ENCODE measurements around the gene SF1. TPM values are rescaled to one million over a fixed set of nuclear protein-coding genes. Genes with fewer than 3 reads are reported as not detected.

The SF1 gene
- polyA plus RNA-seq, 1 donor: 360 TPM

- WGBS (ENCODE audit: insufficient coverage, low lambda C conversion rate): no CpG with 5 or more reads among the region's 26 CpGs
- no peaks in the 10 kb centered on the region for H3K36me3 ChIP-seq (ENCODE audit: control insufficient read depth, insufficient read depth, low read length)
- H3K4me3 ChIP-seq (ENCODE audit: low read length): no peak overlapping the region
- H3K4me1 ChIP-seq (ENCODE audit: control insufficient read depth, insufficient read depth, low read length): no peaks in the 10 kb centered on the region
- no peak overlapping the region for H3K27ac ChIP-seq (ENCODE audit: low read length)
- H3K27me3 ChIP-seq (ENCODE audit: control insufficient read depth, insufficient read depth, low read length): no peaks in the 10 kb centered on the region
- no peak for DNase-seq
- H3K9me3 ChIP-seq (ENCODE audit: control insufficient read depth, low read depth, low read length): no peaks in the 10 kb centered on the region
Observed at GRCh38 chr11:64754124-64754918, 24.0 kb downstream of the SF1 start.

GRCh38 chr11:64753380-64754123, 24.8 kb downstream of the SF1 start:
- no CpG with 5 or more reads among the region's 43 CpGs for WGBS (ENCODE audit: insufficient coverage, low lambda C conversion rate)
- no peaks in the 10 kb centered on the region for H3K36me3 ChIP-seq (ENCODE audit: control insufficient read depth, insufficient read depth, low read length)
- no peaks in the 10 kb centered on the region for H3K9me3 ChIP-seq (ENCODE audit: control insufficient read depth, low read depth, low read length)
- no peak for DNase-seq
- H3K4me3 ChIP-seq (ENCODE audit: low read length): no peak overlapping the region
- no peaks in the 10 kb centered on the region for H3K27me3 ChIP-seq (ENCODE audit: control insufficient read depth, insufficient read depth, low read length)
- no peaks in the 10 kb centered on the region for H3K4me1 ChIP-seq (ENCODE audit: control insufficient read depth, insufficient read depth, low read length)
- no peak overlapping the region for H3K27ac ChIP-seq (ENCODE audit: low read length)

GRCh38 chr11:64753019-64753379, 25.3 kb downstream of the SF1 start:
- H3K4me3 ChIP-seq (ENCODE audit: low read length): no peak overlapping the region
- no peak overlapping the region for H3K27ac ChIP-seq (ENCODE audit: low read length)
- H3K27me3 ChIP-seq (ENCODE audit: control insufficient read depth, insufficient read depth, low read length): no peaks in the 10 kb centered on the region
- no peaks in the 10 kb centered on the region for H3K4me1 ChIP-seq (ENCODE audit: control insufficient read depth, insufficient read depth, low read length)
- no peaks in the 10 kb centered on the region for H3K9me3 ChIP-seq (ENCODE audit: control insufficient read depth, low read depth, low read length)
- DNase-seq: no peak
- H3K36me3 ChIP-seq (ENCODE audit: control insufficient read depth, insufficient read depth, low read length): no peaks in the 10 kb centered on the region
- WGBS (ENCODE audit: insufficient coverage, low lambda C conversion rate): no CpG with 5 or more reads among the region's 7 CpGs

GRCh38 chr11:64752175-64752970, 26.0 kb downstream of the SF1 start:
- 100% methylated on average over 1 of the region's 14 CpGs for WGBS (ENCODE audit: insufficient coverage, low lambda C conversion rate)
- Histone ChIP-seq H3K4me3 (ENCODE audit: low read length) (no peak overlapping the region), H3K9me3 (ENCODE audit: control insufficient read depth, low read depth, low read length) (no peaks in the 10 kb centered on the region)

GRCh38 chr11:64751580-64751979, 26.8 kb downstream of the SF1 start:
- no peak overlapping the region for H3K4me3 ChIP-seq (ENCODE audit: low read length)
- DNase-seq: no peak
- WGBS (ENCODE audit: insufficient coverage, low lambda C conversion rate): no CpG with 5 or more reads among the region's 9 CpGs

More at GRCh38 chr11:64752175-64752970, 26.0 kb downstream of the SF1 start:
- DNase-seq: no peak
- H3K27ac ChIP-seq (ENCODE audit: low read length): no peak overlapping the region
- no peaks in the 10 kb centered on the region for H3K4me1 ChIP-seq (ENCODE audit: control insufficient read depth, insufficient read depth, low read length)
- peaks cover 3% of the 10 kb centered on the region for H3K27me3 ChIP-seq (ENCODE audit: control insufficient read depth, insufficient read depth, low read length)
- H3K36me3 ChIP-seq (ENCODE audit: control insufficient read depth, insufficient read depth, low read length): no peaks in the 10 kb centered on the region

GRCh38 chr11:64751136-64751535, 27.2 kb downstream of the SF1 start:
- no peaks in the 10 kb centered on the region for H3K9me3 ChIP-seq (ENCODE audit: control insufficient read depth, low read depth, low read length)
- no CpG with 5 or more reads among the region's 9 CpGs for WGBS (ENCODE audit: insufficient coverage, low lambda C conversion rate)
- DNase-seq: no peak
- no peaks in the 10 kb centered on the region for H3K4me1 ChIP-seq (ENCODE audit: control insufficient read depth, insufficient read depth, low read length)
- H3K36me3 ChIP-seq (ENCODE audit: control insufficient read depth, insufficient read depth, low read length): no peaks in the 10 kb centered on the region
- H3K4me3 ChIP-seq (ENCODE audit: low read length): no peak overlapping the region
- H3K27ac ChIP-seq (ENCODE audit: low read length): no peak overlapping the region
- peaks cover 15% of the 10 kb centered on the region for H3K27me3 ChIP-seq (ENCODE audit: control insufficient read depth, insufficient read depth, low read length)

More at GRCh38 chr11:64751580-64751979, 26.8 kb downstream of the SF1 start:
- Histone ChIP-seq H3K4me1 (ENCODE audit: control insufficient read depth, insufficient read depth, low read length) (no peaks in the 10 kb centered on the region), H3K27me3 (ENCODE audit: control insufficient read depth, insufficient read depth, low read length) (peaks cover 10% of the 10 kb centered on the region), H3K9me3 (ENCODE audit: control insufficient read depth, low read depth, low read length) (no peaks in the 10 kb centered on the region), H3K27ac (ENCODE audit: low read length) (no peak overlapping the region), H3K36me3 (ENCODE audit: control insufficient read depth, insufficient read depth, low read length) (no peaks in the 10 kb centered on the region)

GRCh38 chr11:64750361-64751054, 27.8 kb downstream of the SF1 start:
- no peak overlapping the region for H3K27ac ChIP-seq (ENCODE audit: low read length)
- no peaks in the 10 kb centered on the region for H3K9me3 ChIP-seq (ENCODE audit: control insufficient read depth, low read depth, low read length)
- 100% methylated on average over 3 of the region's 13 CpGs for WGBS (ENCODE audit: insufficient coverage, low lambda C conversion rate)
- no peak overlapping the region for H3K4me3 ChIP-seq (ENCODE audit: low read length)
- peaks cover 21% of the 10 kb centered on the region for H3K27me3 ChIP-seq (ENCODE audit: control insufficient read depth, insufficient read depth, low read length)
- no peaks in the 10 kb centered on the region for H3K36me3 ChIP-seq (ENCODE audit: control insufficient read depth, insufficient read depth, low read length)
- H3K4me1 ChIP-seq (ENCODE audit: control insufficient read depth, insufficient read depth, low read length): peaks cover 3% of the 10 kb centered on the region
- DNase-seq: no peak

- Histone ChIP-seq H3K36me3 (ENCODE audit: control insufficient read depth, insufficient read depth, low read length) (no peaks in the 10 kb centered on the region), H3K27me3 (ENCODE audit: control insufficient read depth, insufficient read depth, low read length) (peaks cover 41% of the 10 kb centered on the region), H3K4me3 (ENCODE audit: low read length) (no peak overlapping the region), H3K9me3 (ENCODE audit: control insufficient read depth, low read depth, low read length) (peaks cover 10% of the 10 kb centered on the region), H3K27ac (ENCODE audit: low read length) (no peak overlapping the region), H3K4me1 (ENCODE audit: control insufficient read depth, insufficient read depth, low read length) (peaks cover 21% of the 10 kb centered on the region)
- 83% methylated on average over 2 of the region's 15 CpGs for WGBS (ENCODE audit: insufficient coverage, low lambda C conversion rate)
- DNase-seq: no peak
Observed at GRCh38 chr11:64747961-64748665, 30.2 kb downstream of the SF1 start.

GRCh38 chr11:64746486-64746885, 31.9 kb downstream of the SF1 start:
- Histone ChIP-seq H3K9me3 (ENCODE audit: control insufficient read depth, low read depth, low read length) (peaks cover 12% of the 10 kb centered on the region), H3K27ac (ENCODE audit: low read length) (peak overlapping the region; percentile 29), H3K4me1 (ENCODE audit: control insufficient read depth, insufficient read depth, low read length) (peaks cover 35% of the 10 kb centered on the region), H3K27me3 (ENCODE audit: control insufficient read depth, insufficient read depth, low read length) (peaks cover 56% of the 10 kb centered on the region), H3K4me3 (ENCODE audit: low read length) (no peak overlapping the region), H3K36me3 (ENCODE audit: control insufficient read depth, insufficient read depth, low read length) (no peaks in the 10 kb centered on the region)
- no peak for DNase-seq
- no CpG with 5 or more reads among the region's 10 CpGs for WGBS (ENCODE audit: insufficient coverage, low lambda C conversion rate)

Data from large intestine (tissue), 3 donors.